GM21423 (cell line): Measurements from ENCODE around the gene ELF2.
A peak's percentile ranks its signal among the peaks of the same experiment; 100 is the strongest.
"Not testable (repeated sequence)": the region's sequence is repeated elsewhere in the genome, so short reads cannot be mapped to it uniquely, and the experiment has no call there.

Experiments used
- ATAC-seq: cut with Tn5 transposase; IDR thresholded peaks from one replicate; pipeline ENCODE4 v1.9.1; 2021; ENCODE audit warnings: mild to moderate bottlenecking, moderate library complexity; ENCODE audit not compliant: unreplicated experiment

ELF2 gene

GRCh38 chr4:139082750-139083606, 94.0 kb downstream of the ELF2 start:
- ATAC-seq = peak; percentile 86

DNA sequence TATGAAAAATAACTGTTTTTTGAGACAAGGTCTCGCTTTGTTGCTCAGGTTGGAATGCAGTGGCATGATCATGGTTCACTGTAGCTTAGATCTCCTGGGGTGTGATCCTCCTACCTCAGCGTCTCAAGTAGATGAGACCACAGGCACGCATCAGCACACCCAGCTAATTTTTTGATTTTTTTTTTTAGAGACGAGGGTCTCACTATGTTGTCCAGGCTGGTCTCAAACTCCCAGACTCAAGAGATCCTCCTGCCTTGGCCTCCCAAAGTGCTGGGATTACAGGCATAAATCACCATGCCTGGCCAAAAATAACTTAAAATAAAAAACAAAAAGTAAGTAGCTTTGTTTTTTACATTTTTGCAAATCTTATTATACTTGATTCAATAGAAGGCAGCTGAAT, 98.1 kb downstream of the ELF2 start:
- ATAC-seq = no peak

DNA sequence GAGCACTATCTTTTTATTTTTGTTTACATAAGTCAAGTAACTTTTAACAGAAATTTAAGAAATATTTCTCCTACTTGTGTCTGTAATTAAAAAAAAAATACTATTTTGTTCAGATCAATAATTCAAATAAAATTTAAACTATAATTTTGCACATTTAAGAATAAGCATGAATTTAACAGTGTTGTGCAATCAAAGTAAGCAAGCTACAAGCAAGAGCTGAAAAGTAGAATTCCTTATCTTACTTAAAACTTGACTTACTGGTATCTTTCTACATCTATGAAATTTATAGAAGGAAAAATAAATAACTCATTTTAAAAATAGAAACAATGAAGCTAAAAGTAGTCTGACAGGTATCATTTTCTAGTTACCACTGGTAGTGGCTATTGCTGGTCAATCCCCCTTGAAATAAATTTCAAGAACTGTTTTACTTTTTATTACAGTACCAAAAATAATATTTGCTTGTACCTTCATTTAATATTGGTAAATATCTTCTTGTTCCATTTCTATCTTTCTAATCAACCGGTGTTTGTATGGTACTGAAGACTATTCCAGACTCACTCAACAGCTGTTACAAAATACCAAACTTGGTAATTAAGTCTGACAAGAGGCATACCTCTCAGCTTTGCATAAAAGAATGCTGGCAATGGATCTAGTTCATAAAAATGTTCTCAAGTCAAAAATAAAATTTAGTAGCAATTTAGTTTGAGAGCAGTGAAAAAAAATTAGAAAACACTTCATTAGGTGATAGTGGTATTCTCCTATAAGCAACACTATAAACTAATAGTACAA, 99.3 kb downstream of the ELF2 start:
- ATAC-seq = no peak

- ATAC-seq = no peak
Measured at GRCh38 chr4:139076016-139076744, 100.8 kb downstream of the ELF2 start.

GRCh38 chr4:139060591-139060990, 116.4 kb downstream of the ELF2 start:
- no peak for ATAC-seq

GRCh38 chr4:139059026-139059425, 118.0 kb downstream of the ELF2 start:
- ATAC-seq = not testable (repeated sequence)

GRCh38 chr4:139054791-139055505, 122.1 kb downstream of the ELF2 start:
- ATAC-seq = no peak

DNA sequence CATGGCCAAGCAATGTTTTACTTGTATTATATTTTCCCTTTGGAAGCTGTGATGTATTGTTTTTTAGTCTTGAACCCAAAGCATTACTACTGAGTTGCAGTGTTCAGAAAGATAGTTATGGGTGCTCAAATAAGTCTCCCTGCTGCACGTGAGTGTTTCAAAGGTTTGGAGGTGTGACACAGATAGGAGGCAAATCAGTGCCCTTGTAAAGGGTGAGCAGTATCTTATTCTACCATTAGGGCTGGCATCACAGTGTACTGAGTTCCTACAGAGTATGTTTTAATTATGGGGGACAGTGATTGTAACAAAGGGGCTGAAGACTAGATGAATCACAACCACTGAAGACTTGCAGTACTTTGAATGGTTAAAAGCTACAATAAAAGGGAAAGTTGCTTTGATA, 123.1 kb downstream of the ELF2 start:
- no peak for ATAC-seq

DNA sequence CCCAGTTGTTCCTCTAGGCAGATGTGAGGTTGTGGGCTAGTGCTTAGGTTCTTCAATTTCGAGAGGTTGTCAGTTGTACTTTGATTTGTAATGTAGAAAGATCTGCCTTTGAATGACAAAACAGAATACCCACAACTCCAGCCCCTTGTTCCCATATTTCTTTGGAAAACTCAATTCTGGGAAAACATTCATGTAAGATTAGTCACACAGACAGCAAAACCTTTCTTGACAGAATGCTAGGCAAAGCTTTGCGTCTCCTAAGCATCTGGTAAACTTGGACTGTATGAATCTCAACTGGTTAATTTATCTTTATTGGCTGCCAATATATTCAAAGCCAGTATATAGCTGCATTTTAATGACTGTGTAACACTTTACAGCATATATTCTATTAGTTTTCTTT, 126.6 kb downstream of the ELF2 start:
- ATAC-seq = no peak

GRCh38 chr4:139048026-139048425, 129.0 kb downstream of the ELF2 start:
- no peak for ATAC-seq

GRCh38 chr4:139044291-139044690, 132.7 kb downstream of the ELF2 start:
- ATAC-seq = no peak

GRCh38 chr4:139042981-139043460, 134.0 kb downstream of the ELF2 start:
- ATAC-seq = no peak

GRCh38 chr4:139038874-139039443, 138.1 kb downstream of the ELF2 start:
- ATAC-seq = no peak

DNA sequence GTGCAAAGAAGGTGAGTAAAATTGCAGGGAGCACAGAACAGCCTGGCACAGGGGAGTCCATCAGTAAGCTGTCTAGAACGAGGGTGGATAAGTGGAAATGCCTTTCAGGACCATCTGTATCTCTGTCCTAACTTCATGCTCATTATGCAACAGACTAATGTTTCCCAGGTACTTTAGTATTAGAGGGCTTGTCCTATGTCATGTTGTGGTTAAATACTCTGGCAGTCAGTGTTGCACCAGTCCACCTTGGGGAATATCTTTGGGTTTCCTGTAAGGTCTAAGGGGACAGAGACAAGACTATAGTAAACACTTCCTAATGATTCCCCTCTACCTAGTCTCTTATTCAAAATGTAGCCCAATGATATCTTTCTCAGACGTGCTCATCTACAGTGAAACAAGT, 140.1 kb downstream of the ELF2 start:
- ATAC-seq = no peak

GRCh38 chr4:139035650-139036049, 141.4 kb downstream of the ELF2 start:
- no peak for ATAC-seq

- ATAC-seq = peak; percentile 72
Measured at GRCh38 chr4:139030614-139031235, 146.3 kb downstream of the ELF2 start.

DNA sequence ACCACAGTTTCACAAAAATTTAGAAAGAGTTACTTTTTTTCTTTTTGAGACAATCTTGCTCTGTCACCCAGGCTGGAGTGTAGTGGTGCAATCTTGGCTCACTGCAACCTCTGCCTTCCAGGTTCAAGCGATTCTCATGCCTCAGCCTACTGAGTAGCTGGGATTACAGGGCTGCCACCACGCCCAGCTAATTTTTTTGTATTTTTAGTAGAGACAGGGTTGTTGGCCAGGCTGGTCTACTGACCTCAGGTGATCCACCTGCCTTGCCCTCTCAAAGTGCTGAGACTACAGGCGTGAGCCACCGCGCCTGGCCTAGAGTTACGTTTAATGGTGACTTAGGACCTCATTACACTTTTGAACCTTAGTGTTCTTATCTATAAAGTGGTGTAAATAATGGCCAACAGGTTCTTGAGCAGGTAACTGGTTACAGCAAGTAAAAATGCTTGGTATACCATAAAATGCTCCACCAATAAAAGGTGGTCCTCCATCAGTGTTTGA, 147.1 kb downstream of the ELF2 start:
- not testable (repeated sequence) for ATAC-seq

DNA sequence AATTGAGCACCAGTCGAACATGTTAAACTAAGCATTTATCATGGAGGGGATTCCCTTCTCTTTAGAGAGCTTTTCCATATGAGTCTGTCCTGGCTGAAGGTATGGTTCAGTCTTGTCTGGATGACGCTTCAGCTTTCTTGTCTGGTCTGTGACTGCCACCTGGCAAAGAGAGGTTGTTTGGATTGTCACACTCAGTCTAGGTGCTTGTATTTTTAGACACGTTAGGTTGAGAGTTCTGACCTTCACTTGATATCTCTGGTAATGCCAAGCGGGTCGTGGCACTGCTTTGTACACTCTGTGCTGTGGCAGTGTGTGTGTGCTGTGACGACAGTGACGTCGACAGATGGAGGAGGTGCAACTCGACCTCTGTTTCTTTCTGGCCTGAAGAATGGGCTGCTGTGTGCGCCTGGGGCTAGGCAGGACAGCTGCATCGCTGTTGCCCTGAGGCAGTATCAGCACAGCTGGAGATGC, 148.8 kb downstream of the ELF2 start:
- ATAC-seq = no peak

GRCh38 chr4:139027776-139028175, 149.2 kb downstream of the ELF2 start:
- no peak for ATAC-seq
